ENCODE results near the gene CXCL14. TPM values are rescaled to one million over a fixed set of nuclear protein-coding genes. Genes with fewer than 3 reads are reported as not detected.

CXCL14 gene
- total and polyA plus RNA-seq, 2 donors from 2014 or later = 104 to 414 TPM

DNA sequence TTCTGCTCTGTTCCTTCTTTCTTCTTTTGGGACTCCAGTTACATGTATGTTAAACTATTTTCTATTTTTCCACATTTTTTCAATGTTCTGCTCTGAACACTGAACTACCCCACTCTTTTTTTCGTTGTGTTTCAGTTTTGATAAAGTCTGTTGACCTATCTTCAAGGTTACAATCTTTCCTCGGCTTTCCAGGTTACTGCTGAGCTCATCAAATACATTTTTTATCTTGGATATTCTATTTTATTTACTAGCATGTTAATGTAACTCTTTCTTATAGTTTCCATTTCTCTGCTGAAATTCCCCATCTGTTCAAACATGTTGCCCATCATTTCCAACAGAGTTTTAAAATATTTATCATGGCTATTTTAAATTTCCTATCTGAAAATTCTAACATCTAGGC, 56.8 kb downstream of the CXCL14 start:
- Histone ChIP-seq H3K36me3 (ENCODE audit: control insufficient read depth in 2 of 3, insufficient read depth in 3 of 3, low read length in 3 of 3) (no peaks in the 10 kb centered on the region), H3K4me1 (ENCODE audit: control insufficient read depth in 2 of 3, insufficient read depth in 2 of 3, low read depth in 1 of 3, low read length in 3 of 3) (no peaks in the 10 kb centered on the region), H3K27ac (ENCODE audit: low read depth in 2 of 2, low read length in 2 of 2) (no peak overlapping the region), H3K9ac (ENCODE audit: low read length in 3 of 3) (no peak overlapping the region), H3K27me3 (ENCODE audit: control insufficient read depth, insufficient read depth, low read length) (no peaks in the 10 kb centered on the region), H3K9me3 (ENCODE audit: control insufficient read depth in 2 of 3, insufficient read depth in 1 of 3, low read length in 3 of 3) (peaks cover 0 to 5% (median 0%) of the 10 kb centered on the region in 3 donors), H3K4me3 (ENCODE audit: low read length in 3 of 3) (no peak overlapping the region)
- intact Hi-C loops (cut with DNase I) = no loop called here
- TF ChIP-seq, protein P1, sequence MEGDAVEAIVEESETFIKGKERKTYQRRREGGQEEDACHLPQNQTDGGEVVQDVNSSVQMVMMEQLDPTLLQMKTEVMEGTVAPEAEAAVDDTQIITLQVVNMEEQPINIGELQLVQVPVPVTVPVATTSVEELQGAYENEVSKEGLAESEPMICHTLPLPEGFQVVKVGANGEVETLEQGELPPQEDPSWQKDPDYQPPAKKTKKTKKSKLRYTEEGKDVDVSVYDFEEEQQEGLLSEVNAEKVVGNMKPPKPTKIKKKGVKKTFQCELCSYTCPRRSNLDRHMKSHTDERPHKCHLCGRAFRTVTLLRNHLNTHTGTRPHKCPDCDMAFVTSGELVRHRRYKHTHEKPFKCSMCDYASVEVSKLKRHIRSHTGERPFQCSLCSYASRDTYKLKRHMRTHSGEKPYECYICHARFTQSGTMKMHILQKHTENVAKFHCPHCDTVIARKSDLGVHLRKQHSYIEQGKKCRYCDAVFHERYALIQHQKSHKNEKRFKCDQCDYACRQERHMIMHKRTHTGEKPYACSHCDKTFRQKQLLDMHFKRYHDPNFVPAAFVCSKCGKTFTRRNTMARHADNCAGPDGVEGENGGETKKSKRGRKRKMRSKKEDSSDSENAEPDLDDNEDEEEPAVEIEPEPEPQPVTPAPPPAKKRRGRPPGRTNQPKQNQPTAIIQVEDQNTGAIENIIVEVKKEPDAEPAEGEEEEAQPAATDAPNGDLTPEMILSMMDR (IDR thresholded peaks at IDR 0.05; ENCODE audit: borderline replicate concordance, extremely low read depth, insufficient read depth) = no peak
- FAIRE-seq (no peak), DNase-seq (no peak)

Other genes with a start within 250 kb of the CXCL14 start
- 144 TPM for gene MACROH2A1, start 179.8 kb downstream of the CXCL14 start, total RNA-seq
- 99.4 TPM for gene MACROH2A1, start 179.8 kb downstream of the CXCL14 start, polyA plus RNA-seq (ENCODE audit: insufficient read depth, low read depth, low replicate concordance)
- gene DCANP1, start 131.6 kb downstream of the CXCL14 start, total RNA-seq = not detected
- gene DCANP1, start 131.6 kb downstream of the CXCL14 start, polyA plus RNA-seq (ENCODE audit: insufficient read depth, low read depth, low replicate concordance) = not detected
- gene TIFAB, start 126.6 kb downstream of the CXCL14 start, total RNA-seq = 0.13 TPM
- gene TIFAB, start 126.6 kb downstream of the CXCL14 start, polyA plus RNA-seq (ENCODE audit: insufficient read depth, low read depth, low replicate concordance) = not detected
- gene NEUROG1, start 43.0 kb downstream of the CXCL14 start, total RNA-seq = not detected
- gene NEUROG1, start 43.0 kb downstream of the CXCL14 start, polyA plus RNA-seq (ENCODE audit: insufficient read depth, low read depth, low replicate concordance) = not detected